HG02678 (cell line): Measurements from ENCODE around the gene ANXA2.

Source experiments
- ATAC-seq: cut with Tn5 transposase; IDR thresholded peaks from one replicate; pipeline ENCODE4 v1.9.1; 2021; ENCODE audit warnings: mild to moderate bottlenecking, moderate library complexity; ENCODE audit not compliant: unreplicated experiment

ANXA2 gene

GRCh38 chr15:60390871-60391501, 6.8 kb downstream of the ANXA2 start:
- no peak for ATAC-seq

GRCh38 chr15:60390231-60390630, 7.6 kb downstream of the ANXA2 start:
- no peak for ATAC-seq

GRCh38 chr15:60389261-60390077, 8.3 kb downstream of the ANXA2 start:
- peak; percentile 91 for ATAC-seq

- no peak for ATAC-seq
Measured at GRCh38 chr15:60387321-60387720, 10.5 kb downstream of the ANXA2 start.

- ATAC-seq, result no peak
Measured at GRCh38 chr15:60386615-60387014, 11.2 kb downstream of the ANXA2 start.

- no peak for ATAC-seq
Measured at GRCh38 chr15:60385620-60386552, 11.9 kb downstream of the ANXA2 start.

- ATAC-seq, result no peak
Measured at GRCh38 chr15:60384526-60385126, 13.2 kb downstream of the ANXA2 start.

GRCh38 chr15:60384053-60384452, 13.7 kb downstream of the ANXA2 start:
- ATAC-seq, result no peak

GRCh38 chr15:60382773-60383674, 14.8 kb downstream of the ANXA2 start:
- ATAC-seq, result no peak

GRCh38 chr15:60381148-60381788, 16.5 kb downstream of the ANXA2 start:
- no peak for ATAC-seq

- ATAC-seq, result no peak
Measured at GRCh38 chr15:60379525-60380274, 18.1 kb downstream of the ANXA2 start.

GRCh38 chr15:60379185-60379524, 18.6 kb downstream of the ANXA2 start:
- no peak for ATAC-seq

- no peak for ATAC-seq
Measured at GRCh38 chr15:60376677-60377095, 21.1 kb downstream of the ANXA2 start.

GRCh38 chr15:60375306-60375705, 22.5 kb downstream of the ANXA2 start:
- no peak for ATAC-seq

GRCh38 chr15:60374628-60375081, 23.1 kb downstream of the ANXA2 start:
- no peak for ATAC-seq

- ATAC-seq, result no peak
Measured at GRCh38 chr15:60374209-60374608, 23.6 kb downstream of the ANXA2 start.

- ATAC-seq, result no peak
Measured at GRCh38 chr15:60373745-60374144, 24.0 kb downstream of the ANXA2 start.

- ATAC-seq, result no peak
Measured at GRCh38 chr15:60373327-60373726, 24.5 kb downstream of the ANXA2 start.

- ATAC-seq, result no peak
Measured at GRCh38 chr15:60372756-60373155, 25.0 kb downstream of the ANXA2 start.
